ELR (cell line): ENCODE measurements around the gene WBP2.

Experiments
- DNase-seq: peaks from one replicate; pipeline ENCODE4 v3.0.0-alpha.2; 2015; ENCODE audit warnings: low read depth

Gene WBP2

DNA sequence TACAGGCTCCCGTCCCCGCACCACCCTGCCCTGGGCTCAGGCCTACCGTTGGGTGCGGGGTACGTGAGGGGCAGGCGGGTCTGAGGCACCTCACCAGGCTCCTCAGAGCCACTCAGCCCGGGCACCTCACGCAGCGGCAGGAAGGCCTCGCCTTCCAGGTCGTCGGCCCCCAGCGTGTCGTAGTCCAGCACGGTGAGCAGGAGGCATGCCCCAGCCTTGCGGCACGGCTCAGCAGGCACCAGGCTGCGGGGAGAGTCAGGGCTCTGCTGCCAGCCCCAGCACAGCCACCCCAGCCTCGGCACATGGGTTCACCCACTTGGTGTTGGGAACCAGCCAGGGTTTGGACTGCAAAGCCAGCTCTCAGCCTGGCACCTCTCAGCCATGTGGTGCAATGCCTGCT, 26.4 kb downstream of the WBP2 start:
- DNase-seq = no peak

DNA sequence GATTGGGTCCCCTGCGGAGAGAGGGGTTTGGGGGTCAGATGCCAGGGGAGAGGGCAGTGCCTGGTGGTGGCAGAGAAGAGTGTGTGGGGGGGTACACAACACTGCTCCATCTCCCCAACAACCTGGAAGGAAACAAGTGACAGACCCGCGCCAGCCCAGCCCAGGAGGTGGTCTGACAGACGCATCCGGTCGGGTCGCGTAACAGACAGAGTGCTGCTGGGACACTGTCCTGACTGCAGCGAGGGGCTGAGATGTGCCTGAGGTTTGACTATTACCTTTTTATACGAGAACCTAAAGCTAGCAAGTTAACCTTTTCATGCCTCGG, 27.1 kb downstream of the WBP2 start:
- no peak for DNase-seq

DNA sequence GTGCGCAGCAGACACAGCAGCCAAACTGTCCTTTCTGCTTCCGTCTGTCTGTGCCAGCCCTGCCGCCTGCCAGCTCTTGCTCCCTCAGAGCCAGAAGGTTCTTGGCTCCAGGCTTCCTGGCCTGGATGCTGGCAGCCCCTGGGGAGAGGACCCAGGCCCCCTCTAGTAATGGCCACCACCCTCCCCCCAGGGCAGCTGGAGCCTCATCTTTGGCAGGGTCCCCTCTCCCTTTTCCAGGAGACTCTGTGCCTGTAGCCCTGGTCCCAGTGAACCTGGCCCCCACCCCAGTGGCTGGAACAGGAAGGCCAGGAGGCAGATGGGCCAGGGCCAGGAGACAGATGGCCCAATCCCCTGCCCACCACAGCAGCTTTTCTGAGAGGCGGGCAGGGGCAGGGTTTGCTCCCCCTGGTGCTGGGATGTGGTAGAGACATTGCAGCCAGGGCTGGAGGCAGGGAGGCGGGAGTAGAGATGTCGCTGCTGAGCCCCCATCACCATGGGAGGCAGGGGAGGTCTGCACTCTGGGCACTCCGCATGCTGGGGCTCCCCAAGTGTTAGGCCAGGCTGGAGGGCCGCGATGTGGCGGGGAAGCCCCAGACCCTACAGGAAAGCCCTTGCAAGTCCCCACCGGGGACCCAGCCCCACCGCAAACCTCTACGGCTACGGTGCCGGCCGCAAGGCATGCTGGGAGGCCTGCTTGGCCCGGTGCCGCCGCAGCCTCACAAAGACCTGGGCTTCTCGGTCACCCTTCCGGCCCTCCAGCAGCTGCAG, 27.6 kb downstream of the WBP2 start:
- peak; percentile 63 for DNase-seq

DNA sequence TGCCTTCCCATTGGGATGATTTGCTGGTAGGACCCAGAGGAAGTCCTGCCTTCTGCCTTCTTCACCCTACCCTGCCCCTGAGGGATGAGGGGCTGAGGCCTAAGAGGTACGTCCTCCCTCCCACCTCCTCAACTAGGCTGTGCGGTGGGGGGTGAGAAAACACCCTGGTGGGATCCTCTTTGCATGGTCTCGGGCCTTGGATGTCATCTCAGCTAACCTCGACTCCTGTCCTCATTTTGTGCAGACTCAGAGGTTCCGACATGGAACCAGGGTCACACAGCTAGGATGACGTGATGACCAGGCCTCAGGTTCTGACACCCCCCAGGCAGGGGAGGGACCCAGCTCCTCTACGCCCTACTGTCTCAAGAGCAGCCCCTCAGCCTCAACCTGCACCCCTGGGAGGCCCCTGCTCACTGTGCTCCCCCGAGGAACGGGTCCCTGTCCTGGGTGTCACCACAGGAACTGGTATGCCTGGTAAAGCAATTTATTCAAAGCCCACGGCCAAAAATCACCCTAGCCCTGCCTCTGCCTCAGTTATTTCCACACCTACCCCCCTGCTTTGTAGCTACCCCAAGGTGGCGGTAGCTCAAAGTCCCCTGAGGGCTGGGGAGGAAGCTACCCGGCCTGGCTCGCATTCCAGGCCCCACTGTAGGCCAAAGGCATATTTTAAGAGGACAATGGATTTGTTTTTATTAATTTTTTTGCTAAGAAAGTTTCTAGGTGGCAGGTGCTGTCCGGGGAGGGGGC, 28.4 kb downstream of the WBP2 start:
- no peak for DNase-seq

DNA sequence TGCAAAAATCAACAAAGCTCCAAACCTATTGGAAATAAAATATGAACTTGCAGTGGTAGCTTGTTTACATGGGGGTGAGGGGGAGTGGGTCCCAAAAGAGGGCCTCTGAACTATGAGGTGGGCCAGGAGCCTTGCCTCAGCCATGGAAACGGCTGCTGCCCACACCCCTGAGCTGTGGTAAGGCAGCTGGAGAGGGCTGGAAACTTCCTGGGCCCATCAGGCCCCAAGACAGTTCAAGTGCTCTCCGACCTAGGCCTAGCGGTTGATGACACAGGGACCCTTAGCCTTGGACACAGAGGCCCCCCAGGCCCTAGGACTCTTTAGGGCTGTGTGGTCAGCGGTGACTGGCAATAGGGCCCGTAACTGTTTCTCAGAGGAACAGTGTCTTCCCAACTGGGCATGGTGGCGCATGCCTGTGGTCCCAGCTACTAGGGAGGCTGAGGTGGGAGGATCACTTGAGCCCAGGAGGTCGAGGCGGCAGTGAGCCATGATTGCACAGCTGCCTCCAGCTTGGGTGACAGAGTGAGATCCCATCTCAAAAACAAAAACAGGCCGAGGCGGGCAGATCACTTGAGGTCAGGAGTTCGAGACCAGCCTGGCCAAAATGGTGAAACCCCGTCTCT, 29.3 kb downstream of the WBP2 start:
- DNase-seq = no peak

DNA sequence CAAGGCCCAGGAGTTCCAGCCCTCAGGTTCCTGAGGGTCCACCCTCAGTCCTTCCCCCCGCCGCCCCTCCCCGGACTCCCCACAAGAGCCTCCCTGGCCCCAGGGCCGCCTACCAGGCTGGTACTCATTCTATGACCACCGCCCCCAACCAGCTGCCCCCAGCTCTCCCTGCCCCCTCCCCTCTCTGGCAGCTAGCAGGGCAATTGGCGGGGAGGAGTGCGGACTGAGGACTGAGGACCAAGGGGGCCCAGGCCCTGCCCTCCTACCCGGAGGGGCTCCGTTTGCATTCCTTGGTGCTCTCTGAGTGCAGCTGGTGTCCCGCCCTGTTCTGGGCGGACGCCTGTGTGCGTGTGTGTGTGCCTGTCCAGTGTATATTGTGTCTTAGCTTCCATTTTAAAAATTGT, 30.0 kb downstream of the WBP2 start:
- DNase-seq = no peak

DNA sequence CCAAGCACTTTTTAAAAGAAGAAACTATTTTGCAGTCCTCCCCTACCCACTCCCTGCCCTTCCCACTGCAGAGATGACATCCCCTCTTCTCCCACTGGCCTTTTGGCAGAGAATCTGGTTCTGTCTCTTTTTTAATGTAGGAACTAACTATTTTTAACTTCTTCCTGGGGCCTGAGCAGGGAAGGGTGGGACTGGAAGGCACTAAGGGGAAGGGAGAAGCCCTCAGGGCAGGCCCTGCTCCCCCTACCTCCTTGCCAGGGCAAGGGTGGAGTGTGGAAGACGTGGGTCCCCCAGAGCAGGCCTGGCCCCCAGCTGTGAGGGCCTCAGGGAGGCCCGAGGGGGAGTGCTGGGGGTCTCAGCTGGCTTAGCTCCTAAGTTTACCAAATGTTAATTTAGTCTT, 30.5 kb downstream of the WBP2 start:
- DNase-seq = no peak

DNA sequence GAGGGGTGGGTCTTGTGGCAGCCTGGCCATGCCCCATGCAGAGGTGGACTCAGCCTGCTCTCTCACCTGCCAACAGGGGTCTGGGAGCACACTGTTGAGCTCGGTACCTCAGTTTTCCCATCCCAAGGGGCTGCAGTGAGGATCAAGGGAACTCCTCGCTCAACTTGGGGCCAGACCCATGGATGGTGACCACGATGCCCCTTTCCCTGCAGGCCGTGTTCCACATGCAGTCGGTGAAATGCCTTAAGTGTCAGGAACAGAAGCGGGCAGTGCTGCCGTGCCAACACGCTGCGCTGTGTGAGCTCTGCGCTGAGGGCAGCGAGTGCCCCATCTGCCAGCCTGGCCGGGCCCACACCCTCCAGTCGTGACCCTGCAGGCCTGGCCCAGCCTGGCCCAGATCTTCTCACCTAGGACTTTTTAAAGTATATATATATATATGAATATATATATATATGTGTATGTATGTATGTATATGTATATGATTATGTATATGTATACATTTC, 31.0 kb downstream of the WBP2 start:
- no peak for DNase-seq

DNA sequence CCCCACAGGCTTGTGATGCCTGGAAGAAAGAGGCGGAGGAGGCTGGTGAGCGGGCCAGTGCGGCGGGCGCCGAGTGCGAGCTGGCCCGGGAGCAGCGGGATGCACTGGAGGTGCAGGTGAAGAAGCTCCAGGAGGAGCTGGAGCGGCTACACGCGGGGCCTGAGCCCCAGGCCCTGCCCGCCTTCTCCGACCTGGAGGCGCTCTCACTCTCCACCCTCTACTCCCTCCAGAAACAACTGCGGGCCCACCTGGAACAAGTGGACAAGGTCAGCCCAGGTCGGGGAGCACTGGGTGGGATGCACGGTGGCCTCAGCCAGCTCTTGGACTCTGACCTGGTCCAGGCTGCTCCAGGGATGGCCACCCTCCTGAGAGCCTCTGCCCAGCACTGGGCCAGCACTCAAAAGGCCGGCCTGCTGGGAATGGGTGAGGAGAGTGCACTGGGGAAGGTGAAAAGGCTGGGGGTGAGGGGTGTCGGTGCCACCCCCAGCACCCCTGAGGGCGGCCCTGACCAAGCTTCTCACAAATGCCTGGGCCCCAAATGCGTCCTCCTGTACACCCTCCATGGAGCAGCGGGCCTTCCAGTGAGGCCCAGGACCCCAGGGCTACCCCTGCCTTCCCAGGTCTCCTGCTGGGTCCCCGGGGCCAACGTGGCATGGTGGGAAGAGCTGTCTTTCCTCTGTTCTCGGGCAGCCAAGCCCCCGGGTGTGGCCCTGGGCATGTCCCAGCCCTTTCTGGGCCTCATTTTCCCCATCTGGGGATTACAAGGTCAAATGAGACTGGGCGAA, 31.7 kb downstream of the WBP2 start:
- DNase-seq = no peak

DNA sequence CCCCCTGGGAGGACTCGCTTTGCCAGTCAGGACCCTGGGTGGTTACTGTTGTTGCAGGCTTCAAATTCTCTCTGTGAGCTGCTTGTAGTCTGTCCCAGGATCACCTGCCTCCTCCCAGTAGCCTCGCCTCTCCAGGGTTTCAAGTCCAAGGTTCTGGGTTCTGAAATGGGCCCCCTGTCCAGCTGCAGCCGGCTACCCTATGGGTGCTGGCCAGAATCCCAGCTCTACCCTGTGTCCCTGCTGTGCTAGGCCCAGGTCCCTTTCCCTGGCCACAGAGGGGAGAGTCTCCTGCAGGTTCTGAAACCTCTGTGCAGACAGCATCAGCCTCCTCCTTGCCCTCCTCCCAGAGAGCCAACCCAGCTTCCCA, 32.4 kb downstream of the WBP2 start:
- DNase-seq = no peak

DNA sequence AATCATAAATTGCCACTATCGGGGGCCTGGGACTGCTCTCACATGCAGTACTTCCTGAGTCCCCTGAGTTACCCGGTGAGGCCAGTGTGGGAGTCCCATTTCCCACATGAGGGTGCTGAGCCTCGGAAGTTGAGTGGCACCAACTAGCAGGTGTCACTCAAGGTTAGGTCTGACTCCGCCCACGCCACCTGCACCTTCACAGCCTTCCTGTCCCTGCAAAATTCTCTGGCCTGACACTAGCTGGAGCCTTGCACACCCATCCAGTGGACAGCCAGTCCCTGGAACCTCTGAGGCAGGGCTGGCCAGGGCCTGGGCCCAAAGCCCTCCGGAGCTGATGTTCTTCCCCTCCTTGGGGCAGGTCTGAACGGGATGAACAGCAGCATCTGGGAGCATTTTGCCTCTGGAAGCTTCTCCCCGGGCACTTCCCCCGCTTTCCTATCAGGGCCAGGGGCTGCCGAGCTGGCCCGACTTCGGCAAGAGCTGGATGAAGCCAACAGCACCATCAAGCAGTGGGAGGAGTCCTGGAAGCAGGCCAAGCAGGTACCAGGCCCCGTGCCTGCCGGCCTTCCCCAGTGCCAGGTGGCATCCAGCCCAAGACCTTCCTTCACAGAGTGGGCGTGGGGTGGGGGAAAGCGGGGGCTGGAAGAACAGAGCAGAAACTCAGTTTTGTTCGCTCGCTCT, 32.9 kb downstream of the WBP2 start:
- no peak for DNase-seq

DNA sequence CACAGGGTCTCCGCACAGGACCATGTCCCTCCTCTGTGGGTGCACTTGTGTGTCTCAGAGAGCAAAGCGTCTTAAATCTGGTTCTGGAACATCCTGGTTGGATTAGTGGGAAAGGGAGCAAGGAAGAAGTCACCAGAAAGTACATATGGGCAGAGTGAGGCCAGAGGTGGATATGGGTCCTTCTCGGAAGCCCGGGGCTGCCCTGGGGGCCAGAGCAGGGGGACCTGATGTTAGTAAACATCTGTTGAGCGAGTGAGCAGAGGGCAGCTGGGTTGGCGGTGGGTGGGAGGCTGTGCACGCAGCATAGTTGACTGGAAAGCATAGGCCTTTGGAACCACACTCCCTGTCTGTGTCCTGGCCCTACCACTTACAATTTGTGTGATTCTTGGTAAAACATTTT, 33.6 kb downstream of the WBP2 start:
- DNase-seq = no peak

DNA sequence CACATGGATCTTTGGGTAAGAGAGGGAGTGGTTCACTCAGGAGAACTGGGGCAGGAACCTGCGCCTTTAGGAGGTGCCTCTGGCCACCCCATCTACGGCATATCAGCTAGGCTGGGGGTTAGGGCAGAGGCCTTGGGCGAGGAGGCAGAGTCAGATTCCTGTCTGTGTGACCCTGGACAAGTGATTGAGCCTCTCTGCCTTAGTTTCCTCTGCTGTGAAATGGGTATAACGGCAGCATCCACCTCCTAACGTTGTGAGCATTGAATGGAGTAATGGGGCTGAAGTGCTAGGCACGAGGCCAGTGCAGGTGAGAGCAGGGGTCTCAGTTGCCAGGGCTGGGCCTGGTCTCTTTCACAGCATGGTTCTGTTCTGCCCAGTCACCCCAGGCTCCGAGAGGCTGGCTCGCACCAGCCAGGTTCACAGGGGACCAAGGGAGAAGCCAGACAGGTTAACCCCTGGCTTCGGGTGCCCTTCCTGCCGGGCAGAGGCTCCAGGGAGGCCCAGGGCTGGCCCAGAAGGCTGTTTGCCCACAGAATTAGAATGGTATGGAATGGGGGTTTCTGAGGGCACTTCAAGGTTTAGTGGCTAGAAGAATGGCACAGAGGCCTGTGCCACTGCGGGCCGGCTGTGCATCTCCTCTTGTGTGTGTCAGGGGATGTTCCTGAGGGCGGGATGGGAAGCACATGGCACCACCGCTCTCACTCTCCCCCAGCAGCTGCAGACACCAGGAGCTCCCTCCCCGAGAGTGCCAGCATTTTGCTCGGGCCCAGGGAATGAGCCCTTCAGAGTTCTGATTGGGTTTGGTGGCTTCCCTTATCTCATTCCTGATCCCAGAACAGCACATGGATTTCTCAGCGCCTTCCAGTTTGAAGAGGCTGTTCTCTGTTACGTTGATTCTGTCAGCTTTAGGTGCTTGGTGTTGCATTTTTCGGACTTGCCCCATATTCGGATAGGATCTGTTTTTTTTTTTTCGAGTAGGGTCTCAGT, 34.7 kb downstream of the WBP2 start:
- no peak for DNase-seq

DNA sequence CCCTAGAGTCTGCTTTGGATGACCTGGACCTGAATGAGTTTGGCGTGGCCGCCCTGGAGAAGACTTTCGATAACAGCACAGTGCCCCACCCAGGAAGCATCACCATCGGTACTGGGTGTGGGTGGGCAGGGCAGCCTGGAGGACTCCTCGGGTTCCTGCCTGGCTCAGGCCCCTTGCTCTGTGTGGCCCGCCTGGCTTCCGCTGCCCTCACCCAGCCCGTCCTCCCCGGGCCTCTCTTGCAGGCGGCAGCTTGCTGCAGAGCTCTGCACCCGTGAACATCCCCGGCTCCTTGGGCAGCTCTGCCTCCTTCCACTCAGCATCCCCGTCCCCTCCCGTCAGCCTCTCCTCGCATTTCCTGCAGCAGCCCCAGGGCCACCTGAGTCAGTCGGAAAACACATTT, 35.5 kb downstream of the WBP2 start:
- DNase-seq = no peak

DNA sequence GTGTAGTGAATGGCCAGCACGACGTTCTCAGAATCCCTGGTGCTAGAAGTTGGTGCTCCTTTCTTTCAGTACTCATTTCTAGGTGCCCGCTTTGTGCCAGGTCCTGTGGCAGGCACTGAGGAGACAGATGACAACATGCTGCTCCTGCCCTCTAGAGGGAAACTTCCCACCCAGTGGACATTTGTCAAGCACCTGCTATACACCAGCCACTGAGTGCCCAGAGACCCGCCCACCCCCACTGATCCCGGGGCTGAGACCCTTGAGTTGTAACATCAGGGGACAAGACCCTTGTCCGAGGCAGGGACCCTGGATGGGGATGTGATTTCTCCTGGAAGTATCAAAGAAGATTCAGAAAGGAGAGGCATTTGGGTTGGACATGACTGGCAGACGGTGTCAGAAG, 36.0 kb downstream of the WBP2 start:
- no peak for DNase-seq

DNA sequence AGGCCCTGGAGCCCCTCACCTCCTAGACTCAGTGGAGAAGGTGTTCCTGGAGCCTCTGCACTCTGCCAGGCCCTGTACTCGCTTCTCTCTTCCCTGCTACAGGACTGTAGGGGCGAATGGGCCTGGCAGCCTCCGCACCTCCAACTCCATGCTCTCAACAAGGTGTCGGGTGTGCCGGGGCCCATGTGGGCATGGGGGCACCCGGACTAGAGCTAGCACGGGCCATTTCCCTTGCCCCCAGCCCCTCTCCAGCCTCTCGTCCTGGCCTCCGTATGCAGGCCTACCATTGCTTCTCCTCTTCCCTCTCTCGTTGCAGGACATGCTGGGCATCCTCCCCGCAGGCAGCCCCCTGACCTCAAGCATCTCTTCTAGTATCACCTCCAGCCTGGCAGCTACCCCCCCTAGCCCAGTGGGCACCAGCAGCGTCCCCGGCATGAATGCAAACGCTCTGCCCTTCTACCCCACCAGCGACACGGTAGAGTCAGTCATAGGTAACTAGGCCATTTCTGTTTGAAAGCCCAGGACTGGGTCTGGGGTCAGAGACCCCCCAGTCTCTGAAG, 36.7 kb downstream of the WBP2 start:
- DNase-seq = no peak

DNA sequence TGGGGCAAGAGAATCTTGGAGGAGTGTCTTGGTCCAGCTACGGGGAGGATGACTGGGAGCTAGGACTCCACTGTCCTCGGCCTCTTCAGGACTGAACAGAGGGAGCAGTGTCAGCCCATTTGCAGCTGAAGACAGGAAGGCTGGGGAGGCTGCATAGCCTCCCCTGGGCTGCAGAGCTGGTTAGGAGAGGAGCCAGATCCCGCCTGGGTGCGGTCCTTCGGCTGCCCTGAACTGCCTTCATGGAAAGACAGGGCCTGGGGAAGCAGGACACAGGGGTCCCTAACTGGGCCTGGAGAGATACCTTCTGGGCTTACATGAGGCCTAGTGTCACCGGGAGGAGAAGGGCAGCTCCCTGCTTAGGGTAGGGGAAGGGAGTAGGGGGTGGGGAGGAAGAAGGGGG, 37.6 kb downstream of the WBP2 start:
- no peak for DNase-seq

DNA sequence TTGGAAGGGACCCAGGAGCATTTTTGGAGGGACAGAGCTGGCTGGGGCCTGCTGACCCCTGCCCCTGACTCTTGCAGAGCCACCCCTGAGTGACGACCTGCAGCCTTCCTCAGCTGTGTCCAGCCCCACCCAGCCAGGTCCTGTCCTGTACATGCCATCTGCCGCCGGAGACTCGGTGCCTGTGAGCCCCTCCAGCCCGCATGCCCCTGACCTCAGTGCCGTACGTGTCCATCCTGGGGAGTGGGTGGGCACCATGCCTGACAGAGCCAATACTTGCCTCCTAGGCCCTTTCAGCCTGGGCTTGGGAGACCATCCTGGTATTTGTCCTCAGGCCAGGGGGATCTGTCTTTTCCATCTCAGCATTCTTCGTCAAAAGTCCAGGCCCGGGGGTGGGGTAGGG, 38.4 kb downstream of the WBP2 start:
- no peak for DNase-seq

DNA sequence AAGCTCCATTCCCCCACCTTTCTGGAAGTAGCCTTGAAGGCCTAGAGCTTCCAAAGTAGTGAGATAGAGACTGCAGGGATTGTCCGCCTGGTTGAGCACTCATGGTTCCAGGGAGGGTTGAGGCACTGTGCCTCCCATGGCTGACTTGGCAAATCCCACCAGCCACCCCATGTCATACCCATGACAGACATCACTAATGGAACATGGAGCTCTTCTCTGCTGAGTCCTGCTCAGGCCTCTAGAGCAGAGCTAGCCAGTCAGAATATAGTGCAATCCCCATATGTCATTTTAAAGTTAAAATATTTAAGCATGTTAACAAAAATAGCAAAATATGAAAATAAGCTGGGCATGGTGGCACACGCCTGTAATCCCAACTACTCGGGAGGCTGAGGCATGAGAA, 39.7 kb downstream of the WBP2 start:
- DNase-seq = no peak

DNA sequence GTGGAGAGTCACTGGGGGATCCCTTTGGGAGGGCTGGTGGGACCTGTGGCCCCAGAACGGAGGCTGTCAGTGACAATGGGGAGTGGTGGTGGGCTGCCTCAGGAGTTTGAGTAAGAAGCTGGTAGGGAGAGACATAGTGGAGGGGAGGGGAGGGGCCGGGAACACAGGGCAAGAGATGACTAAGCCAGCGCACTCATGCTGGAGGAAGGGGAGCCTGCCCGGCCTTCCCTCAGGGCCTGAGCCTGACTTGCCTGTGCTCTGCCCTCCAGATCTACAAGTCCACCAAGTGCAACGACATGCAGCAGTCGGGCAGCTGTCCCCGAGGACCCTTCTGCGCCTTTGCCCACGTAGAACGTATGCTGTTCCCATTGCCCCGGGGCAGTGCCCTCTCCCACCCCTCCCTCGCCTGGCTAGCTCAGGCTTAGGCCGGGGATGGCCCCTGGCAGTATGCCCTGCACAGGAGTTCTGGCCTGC, 40.2 kb downstream of the WBP2 start:
- DNase-seq = peak; percentile 93
